Measurements from ENCODE around the gene MYO1B. TPM values are rescaled to one million over a fixed set of nuclear protein-coding genes. Genes with fewer than 3 reads are reported as not detected.
A peak's percentile ranks its signal among the peaks of the same experiment; 100 is the strongest.

MYO1B gene
- total and polyA plus RNA-seq, 2 experiments from 2014 or later = 126 to 197 TPM

DNA sequence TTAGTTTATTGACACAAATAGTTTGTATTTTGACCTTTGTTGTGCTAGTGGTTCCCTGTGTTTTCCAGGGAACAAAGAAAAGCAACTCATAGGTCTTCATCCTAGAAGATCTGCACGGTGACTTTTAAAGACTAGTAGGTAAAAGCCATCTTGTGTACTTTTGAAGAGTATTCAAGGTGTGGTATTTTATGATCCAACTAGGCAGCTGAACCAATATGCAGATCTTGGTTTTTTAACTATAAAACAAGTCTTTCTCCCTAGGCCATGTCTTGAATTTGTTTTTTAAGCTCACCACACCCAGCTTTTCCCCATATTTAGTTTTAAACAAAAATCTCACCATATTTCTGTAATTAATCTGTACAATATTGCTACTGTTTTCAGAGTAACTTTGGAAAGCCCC, 30.0 kb upstream of the MYO1B start:
- Histone ChIP-seq H3K9ac (no peak overlapping the region), H3K27me3 (replicated peaks; ENCODE audit: insufficient read depth) (no peaks in the 10 kb centered on the region), H3K4me3 (no peak overlapping the region), H3K79me2 (ENCODE audit: insufficient read depth) (no peaks in the 10 kb centered on the region), H3K4me2 (ENCODE audit: unreplicated experiment) (no peak overlapping the region), H3K36me3 (ENCODE audit: low read depth) (no peaks in the 10 kb centered on the region), H3K4me1 (ENCODE audit: insufficient read depth) (peaks cover 34% of the 10 kb centered on the region), H3K9me3 (ENCODE audit: low read depth) (no peaks in the 10 kb centered on the region), H3K9me2 (ENCODE audit: insufficient read depth) (no peaks in the 10 kb centered on the region), H2AFZ (no peak overlapping the region), H3F3A (ENCODE audit: insufficient read depth) (peaks cover 8% of the 10 kb centered on the region; the same call in 1 of the 2 replicates), H3K27ac (no peak overlapping the region), H4K20me1 (ENCODE audit: insufficient read depth) (no peaks in the 10 kb centered on the region)
- no peak for DNase-seq
- in situ Hi-C loops (cut with MboI) = no loop called here
- 86 to 87% methylated on average over 1 of the region's 1 CpG for WGBS, 2 experiments (ENCODE audit: low coverage in 1 of 2, low lambda C conversion rate in 2 of 2, missing lambda C conversion rate in 2 of 2)
- TF ChIP-seq EZH2 (IDR thresholded peaks at IDR 0.05; ENCODE audit: insufficient read depth, poor library complexity, severe bottlenecking) (no peak), EZH2phosphoT487 (IDR thresholded peaks at IDR 0.05; ENCODE audit: insufficient read depth, low read depth) (no peak)

GRCh38 chr2:191215666-191216065, 29.5 kb upstream of the MYO1B start:
- Histone ChIP-seq H3K4me1 (ENCODE audit: insufficient read depth) (peaks cover 34% of the 10 kb centered on the region), H3K27me3 (replicated peaks; ENCODE audit: insufficient read depth) (no peaks in the 10 kb centered on the region), H3K79me2 (ENCODE audit: insufficient read depth) (no peaks in the 10 kb centered on the region), H3K36me3 (ENCODE audit: low read depth) (no peaks in the 10 kb centered on the region), H3K9me3 (ENCODE audit: low read depth) (no peaks in the 10 kb centered on the region), H3K4me3 (no peak overlapping the region), H3K9me2 (ENCODE audit: insufficient read depth) (no peaks in the 10 kb centered on the region), H3F3A (ENCODE audit: insufficient read depth) (peaks cover 8% of the 10 kb centered on the region; the same call in 1 of the 2 replicates), H4K20me1 (ENCODE audit: insufficient read depth) (no peaks in the 10 kb centered on the region), H3K4me2 (ENCODE audit: unreplicated experiment) (no peak overlapping the region), H2AFZ (no peak overlapping the region), H3K9ac (no peak overlapping the region), H3K27ac (no peak overlapping the region)
- DNase-seq = peak; percentile 43
- in situ Hi-C loops (cut with MboI) = no loop called here
- TF ChIP-seq EZH2 (IDR thresholded peaks at IDR 0.05; ENCODE audit: insufficient read depth, poor library complexity, severe bottlenecking) = no peak
- no peak for TF ChIP-seq EZH2phosphoT487 (IDR thresholded peaks at IDR 0.05; ENCODE audit: insufficient read depth, low read depth)

- Histone ChIP-seq H3K4me1 (ENCODE audit: insufficient read depth) (peaks cover 35% of the 10 kb centered on the region), H3K27ac (peak overlapping the region; percentile 34; the same call in 1 of the 2 replicates), H3F3A (ENCODE audit: insufficient read depth) (peaks cover 8% of the 10 kb centered on the region; the same call in 1 of the 2 replicates), H3K9me3 (ENCODE audit: low read depth) (no peaks in the 10 kb centered on the region), H2AFZ (peak overlapping the region; percentile 26), H3K4me2 (ENCODE audit: unreplicated experiment) (peak overlapping the region; percentile 36), H3K9ac (no peak overlapping the region), H3K79me2 (ENCODE audit: insufficient read depth) (no peaks in the 10 kb centered on the region), H4K20me1 (ENCODE audit: insufficient read depth) (no peaks in the 10 kb centered on the region), H3K4me3 (no peak overlapping the region), H3K27me3 (replicated peaks; ENCODE audit: insufficient read depth) (no peaks in the 10 kb centered on the region), H3K9me2 (ENCODE audit: insufficient read depth) (no peaks in the 10 kb centered on the region), H3K36me3 (ENCODE audit: low read depth) (no peaks in the 10 kb centered on the region)
- peak; percentile 82 for DNase-seq
- TF ChIP-seq EZH2 (IDR thresholded peaks at IDR 0.05; ENCODE audit: insufficient read depth, poor library complexity, severe bottlenecking) (no peak), EZH2phosphoT487 (IDR thresholded peaks at IDR 0.05; ENCODE audit: insufficient read depth, low read depth) (no peak)
- 0 to 4% methylated on average over 1 of the region's 1 CpG for WGBS, 2 experiments (ENCODE audit: low coverage in 1 of 2, low lambda C conversion rate in 2 of 2, missing lambda C conversion rate in 2 of 2)
- in situ Hi-C loops (cut with MboI) = no loop called here
These were observed 27.6 kb upstream of the MYO1B start for GRCh38 chr2:191217580-191217979.

GRCh38 chr2:191218292-191218898, 26.8 kb upstream of the MYO1B start:
- Histone ChIP-seq H3K27me3 (replicated peaks; ENCODE audit: insufficient read depth) (no peaks in the 10 kb centered on the region), H3K79me2 (ENCODE audit: insufficient read depth) (no peaks in the 10 kb centered on the region), H3K27ac (peak overlapping the region; percentile 34; the same call in 1 of the 2 replicates), H4K20me1 (ENCODE audit: insufficient read depth) (no peaks in the 10 kb centered on the region), H3K4me3 (no peak overlapping the region), H3K9ac (no peak overlapping the region), H3K4me1 (ENCODE audit: insufficient read depth) (peaks cover 33% of the 10 kb centered on the region), H2AFZ (peak overlapping the region; percentile 26), H3K36me3 (ENCODE audit: low read depth) (no peaks in the 10 kb centered on the region), H3K9me3 (ENCODE audit: low read depth) (no peaks in the 10 kb centered on the region), H3K4me2 (ENCODE audit: unreplicated experiment) (peak overlapping the region; percentile 36), H3F3A (ENCODE audit: insufficient read depth) (peaks cover 8% of the 10 kb centered on the region; the same call in 1 of the 2 replicates), H3K9me2 (ENCODE audit: insufficient read depth) (no peaks in the 10 kb centered on the region)
- in situ Hi-C loops (cut with MboI) = no loop called here
- WGBS, 2 experiments (ENCODE audit: low coverage in 1 of 2, low lambda C conversion rate in 2 of 2, missing lambda C conversion rate in 2 of 2) = 89 to 92% methylated on average over 5 of the region's 5 CpGs
- no peak for TF ChIP-seq EZH2 (IDR thresholded peaks at IDR 0.05; ENCODE audit: insufficient read depth, poor library complexity, severe bottlenecking)
- no peak for TF ChIP-seq EZH2phosphoT487 (IDR thresholded peaks at IDR 0.05; ENCODE audit: insufficient read depth, low read depth)
- peak; percentile 46 for DNase-seq

Measured in GM23248 (cell line).